Measurements from ENCODE around the gene CCDC126. TPM values are rescaled to one million over a fixed set of nuclear protein-coding genes. Genes with fewer than 3 reads are reported as not detected.

Gene CCDC126
- total and polyA plus RNA-seq, 10 of the 15 experiments (the other 5 are each of a cell fraction or from before 2014, with no cell fraction given) = 10.9 to 49.9 (median 24.1) TPM

DNA sequence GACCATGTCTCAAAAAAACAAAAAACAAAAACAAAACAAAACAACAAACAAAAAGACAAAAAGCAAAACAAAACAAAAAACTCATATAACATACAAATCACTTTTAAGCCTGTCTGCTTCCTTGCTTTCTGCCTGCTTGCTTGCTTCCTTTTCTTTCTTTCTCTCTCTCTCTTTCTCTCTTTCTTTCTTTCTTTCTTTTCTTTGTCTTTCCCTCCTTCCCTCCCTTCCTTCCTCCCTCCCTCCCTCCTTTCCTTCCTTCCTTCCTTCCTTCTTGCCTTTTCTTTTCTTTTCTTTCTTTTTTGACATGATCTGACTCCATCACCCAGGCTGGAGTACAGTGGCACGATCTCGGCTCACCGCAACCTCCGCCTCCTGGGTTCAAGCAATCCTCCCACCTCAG is 49.5 kb upstream of the CCDC126 start (continued):
- TF ChIP-seq MTA2 (IDR thresholded peaks at IDR 0.05; ENCODE audit: low read depth) (no peak), CHD4 (IDR thresholded peaks at IDR 0.05) (no peak), CREM (IDR thresholded peaks at IDR 0.05; ENCODE audit: low read depth) (no peak), SIX5 (IDR thresholded peaks at IDR 0.05; ENCODE audit: low read depth, low read length, severe bottlenecking) (no peak), FOS (IDR thresholded peaks at IDR 0.05; ENCODE audit: borderline replicate concordance, extremely low read depth, insufficient read length) (no peak), JUND (IDR thresholded peaks at IDR 0.05; ENCODE audit: low read depth, low read length) (no peak), PML (IDR thresholded peaks at IDR 0.05; ENCODE audit: low read length) (no peak), IKZF1 (conservative IDR thresholded peaks at IDR 0.05) (no peak), NR2F1 (conservative IDR thresholded peaks at IDR 0.05) (no peak)
- TF ChIP-seq, protein P1, sequence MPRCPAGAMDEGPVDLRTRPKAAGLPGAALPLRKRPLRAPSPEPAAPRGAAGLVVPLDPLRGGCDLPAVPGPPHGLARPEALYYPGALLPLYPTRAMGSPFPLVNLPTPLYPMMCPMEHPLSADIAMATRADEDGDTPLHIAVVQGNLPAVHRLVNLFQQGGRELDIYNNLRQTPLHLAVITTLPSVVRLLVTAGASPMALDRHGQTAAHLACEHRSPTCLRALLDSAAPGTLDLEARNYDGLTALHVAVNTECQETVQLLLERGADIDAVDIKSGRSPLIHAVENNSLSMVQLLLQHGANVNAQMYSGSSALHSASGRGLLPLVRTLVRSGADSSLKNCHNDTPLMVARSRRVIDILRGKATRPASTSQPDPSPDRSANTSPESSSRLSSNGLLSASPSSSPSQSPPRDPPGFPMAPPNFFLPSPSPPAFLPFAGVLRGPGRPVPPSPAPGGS (IDR thresholded peaks at IDR 0.05; ENCODE audit: borderline replicate concordance, insufficient read depth, low read depth, low read length, poor library complexity, severe bottlenecking) = no peak

DNA sequence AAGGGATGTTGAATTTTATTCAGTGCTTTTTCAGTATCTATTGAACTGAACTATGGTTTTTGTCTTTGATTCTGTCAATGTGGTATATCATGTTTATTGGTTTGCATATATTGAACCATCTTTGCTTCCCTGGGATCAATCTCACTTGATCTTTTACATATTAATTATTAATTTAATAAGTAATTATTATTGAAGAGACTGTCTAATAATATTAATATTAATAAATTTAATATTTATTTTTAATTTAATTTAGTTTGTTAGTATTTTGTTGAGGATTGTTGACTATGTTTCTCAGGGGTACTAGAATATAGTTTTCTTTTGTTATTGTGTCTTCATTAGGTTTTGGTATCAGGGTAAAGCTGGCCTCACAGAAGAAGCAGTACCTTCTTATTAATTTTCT is 38.9 kb upstream of the CCDC126 start:
- Histone ChIP-seq H3K9ac (ENCODE audit: control insufficient read depth, insufficient read depth, low read length) (no peak overlapping the region), H3K4me3 (no peak overlapping the region), H4K20me1 (ENCODE audit: control insufficient read depth, insufficient read depth) (no peaks in the 10 kb centered on the region), H3K79me2 (ENCODE audit: control insufficient read depth, insufficient read depth, low read length) (no peaks in the 10 kb centered on the region), H3K9me3 (replicated peaks; ENCODE audit: control insufficient read depth, insufficient read depth, low read length) (no peaks in the 10 kb centered on the region), H3K27ac (ENCODE audit: control insufficient read depth, insufficient read depth) (no peak overlapping the region), H3K27me3 (replicated peaks in 1 of 2; ENCODE audit: control insufficient read depth in 2 of 2, insufficient read depth in 2 of 2, low read length in 1 of 2) (no peaks in the 10 kb centered on the region; a peak in 1 of 4 replicates), H3K4me2 (ENCODE audit: control insufficient read depth, insufficient read depth) (no peak overlapping the region), H3K4me1 (ENCODE audit: control insufficient read depth, insufficient read depth, low read length) (no peaks in the 10 kb centered on the region), H3K36me3 (ENCODE audit: control insufficient read depth in 2 of 2, insufficient read depth in 2 of 2, low read length in 1 of 2) (no peaks in the 10 kb centered on the region), H2AFZ (ENCODE audit: control insufficient read depth, low read depth, low read length) (no peak overlapping the region)
- no TSS peak for BruUV-seq (replicated peaks)
- in situ Hi-C loops (cut with MboI) = loop anchor here (25.0 kb wide), 1 partner anchor 829 kb away; no protein-coding TSS in a partner anchor
- ChIA-PET SMC1A (ENCODE audit: uncharacterized antibody, unreplicated experiment) (interaction anchor here (0.9 to 1.2 kb wide), 2 partner anchors 104 to 211 kb away, joined by 3 read pairs; no protein-coding TSS in a partner anchor), POLR2A (no interaction called here), CTCF (interaction anchor here (1.0 to 1.4 kb wide), 3 partner anchors 9 to 12 kb away, joined by 3 read pairs; no protein-coding TSS in a partner anchor), RAD21 (ENCODE audit: unreplicated experiment) (no interaction called here)
- DNase-seq (ENCODE audit: low read depth, low spot score) (no peak), FAIRE-seq (no peak), ATAC-seq (no peak)
- intact Hi-C loops (cut with micrococcal nuclease; ENCODE audit: unreplicated experiment) = no loop called here
- TF ChIP-seq, protein P2, sequence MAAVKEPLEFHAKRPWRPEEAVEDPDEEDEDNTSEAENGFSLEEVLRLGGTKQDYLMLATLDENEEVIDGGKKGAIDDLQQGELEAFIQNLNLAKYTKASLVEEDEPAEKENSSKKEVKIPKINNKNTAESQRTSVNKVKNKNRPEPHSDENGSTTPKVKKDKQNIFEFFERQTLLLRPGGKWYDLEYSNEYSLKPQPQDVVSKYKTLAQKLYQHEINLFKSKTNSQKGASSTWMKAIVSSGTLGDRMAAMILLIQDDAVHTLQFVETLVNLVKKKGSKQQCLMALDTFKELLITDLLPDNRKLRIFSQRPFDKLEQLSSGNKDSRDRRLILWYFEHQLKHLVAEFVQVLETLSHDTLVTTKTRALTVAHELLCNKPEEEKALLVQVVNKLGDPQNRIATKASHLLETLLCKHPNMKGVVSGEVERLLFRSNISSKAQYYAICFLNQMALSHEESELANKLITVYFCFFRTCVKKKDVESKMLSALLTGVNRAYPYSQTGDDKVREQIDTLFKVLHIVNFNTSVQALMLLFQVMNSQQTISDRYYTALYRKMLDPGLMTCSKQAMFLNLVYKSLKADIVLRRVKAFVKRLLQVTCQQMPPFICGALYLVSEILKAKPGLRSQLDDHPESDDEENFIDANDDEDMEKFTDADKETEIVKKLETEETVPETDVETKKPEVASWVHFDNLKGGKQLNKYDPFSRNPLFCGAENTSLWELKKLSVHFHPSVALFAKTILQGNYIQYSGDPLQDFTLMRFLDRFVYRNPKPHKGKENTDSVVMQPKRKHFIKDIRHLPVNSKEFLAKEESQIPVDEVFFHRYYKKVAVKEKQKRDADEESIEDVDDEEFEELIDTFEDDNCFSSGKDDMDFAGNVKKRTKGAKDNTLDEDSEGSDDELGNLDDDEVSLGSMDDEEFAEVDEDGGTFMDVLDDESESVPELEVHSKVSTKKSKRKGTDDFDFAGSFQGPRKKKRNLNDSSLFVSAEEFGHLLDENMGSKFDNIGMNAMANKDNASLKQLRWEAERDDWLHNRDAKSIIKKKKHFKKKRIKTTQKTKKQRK (IDR thresholded peaks at IDR 0.05; ENCODE audit: low read depth, low read length) = no peak
- TF ChIP-seq, protein P3, sequence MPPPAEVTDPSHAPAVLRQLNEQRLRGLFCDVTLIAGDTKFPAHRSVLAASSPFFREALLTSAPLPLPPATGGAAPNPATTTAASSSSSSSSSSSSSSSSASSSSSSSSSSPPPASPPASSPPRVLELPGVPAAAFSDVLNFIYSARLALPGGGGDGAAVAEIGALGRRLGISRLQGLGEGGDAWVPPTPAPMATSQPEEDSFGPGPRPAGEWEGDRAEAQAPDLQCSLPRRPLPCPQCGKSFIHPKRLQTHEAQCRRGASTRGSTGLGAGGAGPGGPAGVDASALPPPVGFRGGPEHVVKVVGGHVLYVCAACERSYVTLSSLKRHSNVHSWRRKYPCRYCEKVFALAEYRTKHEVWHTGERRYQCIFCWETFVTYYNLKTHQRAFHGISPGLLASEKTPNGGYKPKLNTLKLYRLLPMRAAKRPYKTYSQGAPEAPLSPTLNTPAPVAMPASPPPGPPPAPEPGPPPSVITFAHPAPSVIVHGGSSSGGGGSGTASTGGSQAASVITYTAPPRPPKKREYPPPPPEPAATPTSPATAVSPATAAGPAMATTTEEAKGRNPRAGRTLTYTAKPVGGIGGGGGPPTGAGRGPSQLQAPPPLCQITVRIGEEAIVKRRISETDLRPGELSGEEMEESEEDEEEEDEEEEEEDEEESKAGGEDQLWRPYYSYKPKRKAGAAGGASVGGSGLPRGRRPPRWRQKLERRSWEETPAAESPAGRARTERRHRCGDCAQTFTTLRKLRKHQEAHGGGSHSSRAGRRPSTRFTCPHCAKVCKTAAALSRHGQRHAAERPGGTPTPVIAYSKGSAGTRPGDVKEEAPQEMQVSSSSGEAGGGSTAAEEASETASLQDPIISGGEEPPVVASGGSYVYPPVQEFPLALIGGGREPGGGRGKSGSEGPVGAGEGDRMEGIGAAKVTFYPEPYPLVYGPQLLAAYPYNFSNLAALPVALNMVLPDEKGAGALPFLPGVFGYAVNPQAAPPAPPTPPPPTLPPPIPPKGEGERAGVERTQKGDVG (CRISPR knock-in tag; IDR thresholded peaks at IDR 0.05) = no peak
- TF ChIP-seq SUZ12 (IDR thresholded peaks at IDR 0.05; ENCODE audit: unreplicated experiment) = no peak
- no peak for TF ChIP-seq GABPA (IDR thresholded peaks at IDR 0.05; ENCODE audit: low read depth)
- no peak for TF ChIP-seq SMC3 (IDR thresholded peaks at IDR 0.05; ENCODE audit: borderline replicate concordance, low read length)
- no peak for TF ChIP-seq ZNF24 (IDR thresholded peaks at IDR 0.05)
- TF ChIP-seq MYC (IDR thresholded peaks at IDR 0.05; ENCODE audit: insufficient read depth, insufficient read length, insufficient replicate concordance, low read length, severe bottlenecking) = no peak
